Measurements from ENCODE around the gene GALNS.

The GALNS gene

GRCh38 chr16:88856122-88856827 lies 472 bp downstream of the GALNS start:
- DNase-seq (ENCODE audit: low read depth in 1 of 2, low spot score in 1 of 2) = no peak

- no peak for DNase-seq (ENCODE audit: low read depth in 1 of 2, low spot score in 1 of 2)
These were observed 1.0 kb downstream of the GALNS start for GRCh38 chr16:88855736-88856121.

DNA sequence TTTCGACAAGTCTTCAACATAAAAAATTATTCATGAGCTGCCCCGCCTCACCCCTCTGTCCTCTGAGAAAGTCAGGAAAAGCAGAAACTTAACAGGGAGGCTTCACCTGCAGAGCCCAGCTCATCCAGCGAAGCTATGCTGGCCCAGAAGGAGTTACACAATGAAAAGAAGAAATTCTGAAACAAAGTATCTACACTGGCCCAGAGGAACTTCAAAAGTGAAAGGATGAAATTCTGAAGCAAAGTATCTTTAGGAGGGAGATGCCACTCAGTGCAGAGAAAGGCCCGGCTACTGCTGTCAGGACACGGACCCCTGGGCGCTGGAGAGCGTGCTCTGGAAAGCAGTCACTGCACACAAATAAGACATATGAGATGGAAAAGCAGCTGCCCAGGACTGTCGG lies 1.6 kb downstream of the GALNS start:
- DNase-seq (ENCODE audit: low read depth in 1 of 2, low spot score in 1 of 2) = no peak

GRCh38 chr16:88854306-88855111 lies 2.2 kb downstream of the GALNS start:
- no peak for DNase-seq (ENCODE audit: low read depth in 1 of 2, low spot score in 1 of 2)

- DNase-seq (ENCODE audit: low read depth in 1 of 2, low spot score in 1 of 2) = no peak
These were observed 3.3 kb downstream of the GALNS start for GRCh38 chr16:88853325-88853941.

GRCh38 chr16:88851616-88852015 lies 5.1 kb downstream of the GALNS start:
- DNase-seq (ENCODE audit: low read depth in 1 of 2, low spot score in 1 of 2) = no peak

GRCh38 chr16:88850531-88851199 lies 6.1 kb downstream of the GALNS start:
- no peak for DNase-seq (ENCODE audit: low read depth in 1 of 2, low spot score in 1 of 2)

DNA sequence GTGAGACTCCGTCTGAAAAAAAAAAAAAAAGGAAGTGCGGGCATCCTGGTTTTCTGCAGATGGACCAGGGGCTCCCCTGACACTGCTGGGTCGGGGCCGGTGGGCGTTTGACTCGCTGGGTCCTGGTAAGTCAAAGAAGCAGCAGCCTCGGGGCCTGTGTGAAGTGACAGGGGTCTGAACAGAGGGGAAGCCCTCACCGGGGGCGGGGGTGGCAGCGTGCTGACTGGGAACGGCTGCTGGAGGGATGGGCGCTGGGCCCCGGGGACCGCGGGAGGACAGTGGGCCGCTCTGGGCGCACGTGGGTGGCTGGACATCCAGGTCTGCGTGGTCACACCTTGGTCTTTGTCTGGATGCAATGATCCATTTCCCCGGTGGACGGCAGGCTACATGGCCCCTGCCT lies 8.2 kb downstream of the GALNS start:
- DNase-seq (ENCODE audit: low read depth in 1 of 2, low spot score in 1 of 2) = no peak

DNA sequence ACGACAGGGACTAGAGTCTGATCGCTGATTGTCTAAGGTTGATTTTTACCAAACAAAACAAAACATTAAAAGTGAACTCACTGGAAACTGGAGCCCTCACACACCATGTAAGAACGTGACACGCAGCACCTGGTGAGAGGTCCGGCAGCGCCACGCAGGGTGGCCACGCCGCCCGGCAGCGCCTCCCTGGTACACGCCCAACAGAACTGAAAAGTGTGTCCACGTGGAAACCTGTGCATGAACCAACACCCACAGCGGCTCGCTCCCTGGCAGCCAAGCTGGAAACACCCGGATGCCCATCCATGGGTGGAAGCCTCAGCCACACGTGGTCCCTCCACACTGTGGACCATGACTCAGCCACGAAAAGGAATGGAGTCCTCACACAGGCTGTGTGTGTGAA lies 9.1 kb downstream of the GALNS start:
- DNase-seq (ENCODE audit: low read depth in 1 of 2, low spot score in 1 of 2) = no peak

- no peak for DNase-seq (ENCODE audit: low read depth in 1 of 2, low spot score in 1 of 2)
These were observed 10.7 kb downstream of the GALNS start for GRCh38 chr16:88846088-88846487.

DNA sequence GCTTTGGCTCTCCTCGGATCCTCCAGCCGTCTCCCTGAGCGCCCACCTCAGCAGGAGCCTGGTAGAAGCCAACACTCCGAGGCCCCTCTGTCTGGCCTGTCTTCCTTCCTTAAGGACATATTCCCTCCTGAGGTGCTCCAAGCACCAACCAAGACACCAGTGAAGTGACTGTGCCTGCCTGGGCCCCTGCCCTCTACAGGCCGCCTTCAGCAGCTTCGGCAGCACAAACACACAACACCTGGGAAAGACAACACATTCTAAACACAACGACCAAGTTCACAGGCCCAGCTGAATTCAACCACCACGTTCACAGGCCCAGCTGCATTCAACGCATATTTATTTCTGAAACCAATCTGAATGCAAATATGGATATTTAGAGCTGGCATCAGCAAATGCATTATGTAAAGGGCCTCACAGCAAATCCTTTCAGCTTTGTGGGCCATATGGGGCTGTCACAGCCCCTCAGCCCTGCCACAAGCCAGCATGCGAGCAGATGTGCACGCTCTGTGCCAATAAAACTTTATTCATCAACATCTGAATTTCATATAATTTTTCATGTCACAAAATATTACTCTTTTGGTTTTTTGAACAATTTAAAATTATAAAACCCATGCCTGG lies 12.2 kb downstream of the GALNS start:
- DNase-seq (ENCODE audit: low read depth in 1 of 2, low spot score in 1 of 2) = no peak

DNA sequence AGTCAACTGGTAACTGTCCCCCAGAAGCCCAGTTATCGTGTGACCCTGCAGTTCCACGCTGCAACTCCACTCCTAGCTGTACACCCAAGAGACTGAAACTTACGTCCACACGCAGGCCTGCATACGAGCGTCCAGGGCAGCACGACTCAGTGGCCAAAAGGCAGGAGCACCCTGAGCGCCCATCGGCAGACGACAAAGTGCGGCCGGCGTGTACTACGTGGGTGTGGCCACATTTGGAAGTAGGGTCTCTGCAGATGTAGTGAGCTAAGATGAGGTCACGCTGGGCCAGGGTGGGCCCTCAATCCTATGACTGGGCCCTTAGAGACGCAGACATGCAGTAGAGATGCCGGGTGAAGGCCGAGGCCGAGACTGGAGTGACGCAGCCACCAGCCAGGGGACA lies 13.5 kb downstream of the GALNS start:
- DNase-seq (ENCODE audit: low read depth in 1 of 2, low spot score in 1 of 2) = no peak

- no peak for DNase-seq (ENCODE audit: low read depth in 1 of 2, low spot score in 1 of 2)
These were observed 13.9 kb downstream of the GALNS start for GRCh38 chr16:88842806-88843205.

DNA sequence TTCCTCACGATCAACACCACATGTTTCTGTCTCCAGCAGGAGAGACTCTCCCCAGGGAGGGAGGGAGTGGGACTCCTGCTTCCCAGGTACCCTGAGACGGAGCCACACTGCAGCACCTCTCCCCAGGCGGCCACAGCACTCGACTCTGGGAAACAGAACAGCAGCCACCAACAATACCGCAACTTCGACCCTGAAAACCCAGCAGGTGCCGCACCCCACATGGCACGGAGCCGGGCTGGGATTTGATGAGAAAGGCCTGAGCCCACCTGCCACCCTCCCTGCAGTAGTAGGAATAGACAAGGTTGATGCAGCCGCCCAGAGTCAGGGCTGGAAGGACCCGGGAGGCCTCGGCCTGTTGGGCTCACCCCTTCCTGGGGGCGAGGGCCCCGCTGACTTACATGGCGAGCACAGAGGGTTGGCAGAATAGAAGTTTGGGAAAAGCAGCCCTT lies 14.4 kb downstream of the GALNS start:
- DNase-seq (ENCODE audit: low read depth in 1 of 2, low spot score in 1 of 2) = no peak

DNA sequence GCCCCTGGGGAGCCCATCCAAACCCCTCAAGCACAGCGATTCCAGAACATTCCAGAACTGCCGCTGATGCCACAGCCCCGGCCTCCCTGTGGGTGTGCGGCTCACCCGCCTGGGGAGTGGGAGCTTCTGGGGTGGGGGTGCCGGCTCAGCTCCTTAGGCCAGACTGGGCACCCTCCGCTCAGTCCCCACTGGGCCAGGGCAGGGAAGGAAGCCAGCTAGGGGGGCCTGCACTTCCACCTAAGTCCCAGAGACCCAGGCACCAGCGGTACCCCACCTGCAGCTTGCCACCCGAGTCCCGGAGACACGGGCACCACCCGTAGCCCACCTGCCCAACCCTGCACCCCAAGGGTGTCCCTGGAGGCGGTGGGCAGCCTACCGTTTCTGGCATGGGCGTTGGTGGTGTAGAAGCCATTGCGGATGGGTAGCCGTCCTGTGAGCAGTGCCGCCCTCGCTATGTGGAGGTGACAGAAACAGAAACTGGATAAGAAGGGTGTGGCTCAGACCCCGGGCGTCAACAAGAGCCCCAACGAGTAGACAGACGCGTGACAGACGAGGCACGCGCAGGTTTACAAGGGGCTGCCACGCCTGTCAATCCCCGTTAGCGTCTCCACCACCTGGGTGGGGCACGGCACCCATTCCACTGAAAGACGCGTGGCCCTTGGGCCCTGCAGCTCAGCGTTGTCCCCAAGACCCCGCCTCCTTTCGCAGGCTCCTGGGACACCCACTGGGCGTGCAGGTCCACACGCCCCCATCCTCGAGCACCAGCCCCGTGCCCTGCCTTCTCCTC lies 15.0 kb downstream of the GALNS start:
- DNase-seq (ENCODE audit: low read depth in 1 of 2, low spot score in 1 of 2) = no peak

DNA sequence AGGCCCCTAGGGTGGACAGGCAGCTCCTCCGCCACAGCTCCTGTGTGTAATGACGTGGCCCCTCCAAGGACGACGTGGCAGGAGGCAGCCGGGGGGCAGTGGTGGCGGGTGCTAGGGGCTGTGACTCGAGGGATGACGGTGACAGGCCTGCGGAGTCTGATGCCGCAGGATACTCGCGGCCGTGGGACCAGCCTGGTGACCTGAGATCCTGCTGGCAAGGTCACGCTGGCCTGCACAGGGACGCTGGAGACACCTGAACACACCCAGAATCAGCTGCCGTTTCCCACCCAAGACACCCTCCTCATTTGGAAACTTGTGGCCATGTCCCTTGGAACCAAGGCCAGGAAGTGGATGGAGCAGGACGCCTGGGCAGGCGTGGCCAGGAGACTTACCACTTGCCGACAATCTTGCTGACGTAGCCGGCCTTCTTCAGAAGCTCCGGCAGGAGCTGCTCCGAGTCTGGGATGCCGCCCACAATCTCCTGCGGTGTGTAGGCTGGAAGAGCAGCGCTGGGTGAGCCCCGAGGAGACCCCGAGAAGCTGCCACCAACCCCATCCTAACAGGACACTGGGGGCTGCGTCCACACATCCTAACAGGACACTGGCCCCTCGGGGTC lies 16.0 kb downstream of the GALNS start:
- DNase-seq (ENCODE audit: low read depth in 1 of 2, low spot score in 1 of 2) = no peak

DNA sequence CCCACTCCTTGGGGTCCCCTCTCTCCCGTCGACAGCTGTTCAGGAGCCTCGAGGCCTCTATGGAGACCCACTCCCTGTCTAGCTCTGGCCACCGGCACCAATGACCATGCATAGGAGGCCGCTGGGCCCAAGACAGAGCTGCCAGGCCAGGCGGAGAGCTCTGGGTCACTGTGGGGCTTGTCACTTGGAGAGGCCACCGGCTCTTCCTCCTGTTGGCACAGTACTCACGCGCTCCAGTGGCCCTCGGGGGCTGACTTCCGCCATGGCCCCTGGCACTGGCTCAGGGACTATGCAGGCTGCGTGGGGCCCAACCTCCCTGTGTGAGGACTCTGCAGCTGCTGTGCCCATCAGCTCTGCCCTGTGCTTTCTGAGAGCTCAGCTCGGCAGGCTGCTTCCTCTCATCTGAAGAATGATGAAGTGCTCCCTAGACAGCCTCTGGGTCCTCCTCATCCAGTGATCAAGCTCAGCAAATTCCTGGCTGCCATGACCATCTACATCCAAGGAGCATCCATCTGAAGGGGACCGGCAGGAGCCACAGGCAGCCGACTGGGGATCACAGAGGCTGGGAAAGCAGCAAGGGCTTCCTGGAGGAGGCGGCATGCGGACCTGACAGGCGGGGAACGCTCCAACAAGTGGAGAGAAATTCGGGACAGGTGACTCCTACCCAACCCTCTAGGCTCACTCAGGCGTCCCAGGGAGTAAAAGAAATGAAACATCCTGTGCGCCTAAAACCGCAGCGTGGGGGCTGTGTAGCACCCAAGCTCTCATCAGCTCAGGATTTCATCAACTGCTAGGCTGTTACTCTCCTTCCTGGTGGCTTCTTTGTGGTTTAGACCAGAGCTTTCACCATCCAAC lies 16.8 kb downstream of the GALNS start:
- no peak for DNase-seq (ENCODE audit: low read depth in 1 of 2, low spot score in 1 of 2)

DNA sequence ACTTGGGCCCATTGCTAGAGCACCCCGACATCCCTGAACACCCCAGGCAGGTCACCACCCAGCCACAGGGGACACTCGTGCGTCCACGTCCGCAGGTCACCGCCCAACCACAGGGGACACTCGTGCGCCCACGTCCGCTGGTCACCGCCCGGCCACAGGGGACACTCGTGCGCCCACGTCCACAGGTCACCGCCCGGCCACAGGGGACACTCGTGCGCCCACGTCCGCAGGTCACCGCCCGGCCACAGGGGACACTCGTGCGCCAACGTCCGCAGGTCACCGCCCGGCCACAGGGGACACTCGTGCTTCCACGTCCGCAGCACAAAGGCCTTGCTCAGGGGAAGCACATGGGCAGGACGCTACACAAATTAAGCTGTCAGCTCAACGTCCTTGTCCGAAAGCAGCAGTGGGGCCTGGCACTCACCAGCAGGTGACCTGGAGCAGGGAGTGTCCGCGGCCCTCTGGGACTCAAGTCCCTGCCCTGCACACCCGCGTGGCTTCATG lies 17.7 kb downstream of the GALNS start:
- DNase-seq (ENCODE audit: low read depth in 1 of 2, low spot score in 1 of 2) = no peak

DNA sequence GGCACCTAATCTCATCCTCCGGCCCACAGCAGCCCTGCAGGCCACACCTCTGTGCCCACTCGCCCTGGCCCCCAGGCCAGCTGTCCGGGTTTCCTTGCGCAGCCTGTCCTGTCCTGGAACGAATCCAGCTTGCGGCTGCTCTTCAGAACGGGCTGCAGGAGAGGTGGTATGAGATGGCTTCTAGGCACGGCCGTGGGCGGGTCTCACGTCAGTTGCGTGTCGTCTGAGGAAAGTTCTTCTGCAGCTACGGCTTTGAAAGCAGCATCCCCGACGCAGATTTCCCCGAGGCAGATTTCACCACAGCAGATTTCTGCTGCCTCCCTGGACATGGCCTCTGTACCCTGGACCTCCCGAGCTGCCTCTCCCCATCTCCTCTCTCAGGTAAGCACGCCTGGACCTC lies 18.2 kb downstream of the GALNS start:
- no peak for DNase-seq (ENCODE audit: low read depth in 1 of 2, low spot score in 1 of 2)

All from stimulated activated CD4-positive, alpha-beta T cell treated with anti-CD3 and anti-CD28 coated beads, Interleukin-15, amount 100 ng/mL, for 1 hour (primary cell).